ENCODE measurements around the gene ITIH4. TPM values are rescaled to one million over a fixed set of nuclear protein-coding genes. Genes with fewer than 3 reads are reported as not detected.

Gene ITIH4
- total RNA-seq, 1 donor from 2014 or later = 0.26 TPM

- FAIRE-seq (no peak), DNase-seq (ENCODE audit: low read depth) (no peak)
- no peak for TF ChIP-seq CTCF (IDR thresholded peaks at IDR 0.05; ENCODE audit: insufficient read depth, low read length, severe bottlenecking)
- Histone ChIP-seq H3K27me3 (ENCODE audit: control insufficient read depth, insufficient read depth, low read length) (no peaks in the 10 kb centered on the region), H3K36me3 (ENCODE audit: control insufficient read depth, insufficient read depth, low read length) (no peaks in the 10 kb centered on the region), H3K4me3 (ENCODE audit: low read depth, low read length) (no peak overlapping the region)
These were observed 26.7 kb upstream of the ITIH4 start for GRCh38 chr3:52857133-52857532.

- no peaks in the 10 kb centered on the region for H3K27me3 ChIP-seq (ENCODE audit: control insufficient read depth, insufficient read depth, low read length)
- FAIRE-seq (no peak), DNase-seq (ENCODE audit: low read depth) (no peak)
- H3K36me3 ChIP-seq (ENCODE audit: control insufficient read depth, insufficient read depth, low read length) = no peaks in the 10 kb centered on the region
- H3K4me3 ChIP-seq (ENCODE audit: low read depth, low read length) = no peak overlapping the region
- TF ChIP-seq CTCF (IDR thresholded peaks at IDR 0.05; ENCODE audit: insufficient read depth, low read length, severe bottlenecking) = no peak
These were observed 26.2 kb upstream of the ITIH4 start for GRCh38 chr3:52856666-52857065.

DNA sequence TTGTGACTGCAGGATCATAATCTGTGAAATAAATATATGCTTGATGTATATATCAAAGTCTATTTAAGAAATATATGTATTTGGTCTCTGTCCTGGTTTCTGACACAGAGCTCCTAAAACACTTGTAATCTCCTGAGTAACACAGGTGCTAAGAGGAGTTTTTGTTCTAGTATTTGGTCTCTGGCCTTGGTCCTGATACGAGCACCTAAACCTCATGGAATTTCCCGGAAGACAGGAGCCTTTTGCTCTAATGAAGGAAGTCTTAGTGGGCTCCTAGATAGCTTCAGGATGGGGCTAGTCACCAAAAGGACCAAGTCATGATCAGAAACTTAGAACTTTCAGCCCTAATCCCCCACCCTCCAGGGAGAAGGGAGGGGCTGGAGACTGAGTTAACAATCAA is 23.5 kb upstream of the ITIH4 start:
- H3K4me3 ChIP-seq (ENCODE audit: low read depth, low read length) = no peak overlapping the region
- no peak for DNase-seq (ENCODE audit: low read depth)
- FAIRE-seq = no peak
- no peaks in the 10 kb centered on the region for H3K27me3 ChIP-seq (ENCODE audit: control insufficient read depth, insufficient read depth, low read length)
- peaks cover 1% of the 10 kb centered on the region for H3K36me3 ChIP-seq (ENCODE audit: control insufficient read depth, insufficient read depth, low read length)
- no peak for TF ChIP-seq CTCF (IDR thresholded peaks at IDR 0.05; ENCODE audit: insufficient read depth, low read length, severe bottlenecking)

DNA sequence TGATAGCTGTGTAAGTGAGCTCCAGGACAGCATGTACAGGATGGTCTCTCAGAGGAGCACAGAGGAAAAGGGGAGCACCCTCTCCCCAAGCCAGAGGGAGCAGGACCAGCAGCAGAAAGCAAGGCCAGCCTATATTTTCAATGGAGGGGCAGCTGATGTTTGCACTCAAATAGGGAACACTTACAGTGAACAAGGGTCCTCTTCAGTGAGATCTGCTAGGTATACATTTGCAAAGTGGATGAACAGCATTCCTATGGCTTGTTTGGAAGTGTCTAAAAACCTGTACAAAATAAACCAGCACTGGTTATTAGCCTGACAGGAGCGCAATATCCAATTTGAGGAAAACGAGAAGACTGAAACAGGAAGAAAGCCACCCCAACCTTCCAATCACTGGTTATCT is 21.9 kb upstream of the ITIH4 start:
- no peak for DNase-seq (ENCODE audit: low read depth)
- Histone ChIP-seq H3K27me3 (ENCODE audit: control insufficient read depth, insufficient read depth, low read length) (no peaks in the 10 kb centered on the region), H3K36me3 (ENCODE audit: control insufficient read depth, insufficient read depth, low read length) (peaks cover 1% of the 10 kb centered on the region), H3K4me3 (ENCODE audit: low read depth, low read length) (no peak overlapping the region)
- TF ChIP-seq CTCF (IDR thresholded peaks at IDR 0.05; ENCODE audit: insufficient read depth, low read length, severe bottlenecking) = no peak
- no peak for FAIRE-seq

DNA sequence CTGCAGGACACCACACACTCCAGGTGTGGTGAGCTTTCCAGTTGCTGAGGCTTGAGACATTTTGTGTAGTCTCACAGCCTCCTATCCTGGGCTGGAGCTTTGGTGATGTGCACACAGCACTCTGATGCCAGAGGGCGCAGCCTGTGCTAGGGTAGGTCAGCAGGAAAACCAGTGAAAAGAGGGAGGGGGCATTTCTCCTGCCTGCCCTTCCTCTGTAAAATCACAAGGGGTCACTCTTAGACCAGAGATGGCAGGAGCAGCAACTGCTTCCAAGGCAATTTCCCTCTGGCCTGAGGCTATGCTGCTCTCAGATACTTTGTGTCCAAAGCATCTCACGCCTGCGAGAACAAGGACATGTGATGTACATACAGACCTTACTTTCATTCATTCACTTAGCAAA is 20.9 kb upstream of the ITIH4 start:
- peak; percentile 68 for TF ChIP-seq CTCF (IDR thresholded peaks at IDR 0.05; ENCODE audit: insufficient read depth, low read length, severe bottlenecking)
- Histone ChIP-seq H3K4me3 (ENCODE audit: low read depth, low read length) (no peak overlapping the region), H3K36me3 (ENCODE audit: control insufficient read depth, insufficient read depth, low read length) (peaks cover 1% of the 10 kb centered on the region), H3K27me3 (ENCODE audit: control insufficient read depth, insufficient read depth, low read length) (no peaks in the 10 kb centered on the region)
- peak; percentile 46 for DNase-seq (ENCODE audit: low read depth)
- FAIRE-seq = peak; percentile 96

- no peak for FAIRE-seq
These were observed 19.2 kb upstream of the ITIH4 start for GRCh38 chr3:52849656-52850055.

More at GRCh38 chr3:52849656-52850055, 19.2 kb upstream of the ITIH4 start:
- Histone ChIP-seq H3K36me3 (ENCODE audit: control insufficient read depth, insufficient read depth, low read length) (peaks cover 1% of the 10 kb centered on the region), H3K4me3 (ENCODE audit: low read depth, low read length) (no peak overlapping the region), H3K27me3 (ENCODE audit: control insufficient read depth, insufficient read depth, low read length) (no peaks in the 10 kb centered on the region)
- no peak for DNase-seq (ENCODE audit: low read depth)
- TF ChIP-seq CTCF (IDR thresholded peaks at IDR 0.05; ENCODE audit: insufficient read depth, low read length, severe bottlenecking) = no peak
